Ramos (cell line): ENCODE data around the gene TBC1D19.

Experiments
- in situ Hi-C: fragments of 300-500 bp; cut with MboI; formaldehyde crosslinking; loops from one replicate; pipeline ENCODE4 v1.14.3; 2022; ENCODE audit warnings: low sequenced_read_pairs; ENCODE audit not compliant: unreplicated experiment

Gene TBC1D19

DNA sequence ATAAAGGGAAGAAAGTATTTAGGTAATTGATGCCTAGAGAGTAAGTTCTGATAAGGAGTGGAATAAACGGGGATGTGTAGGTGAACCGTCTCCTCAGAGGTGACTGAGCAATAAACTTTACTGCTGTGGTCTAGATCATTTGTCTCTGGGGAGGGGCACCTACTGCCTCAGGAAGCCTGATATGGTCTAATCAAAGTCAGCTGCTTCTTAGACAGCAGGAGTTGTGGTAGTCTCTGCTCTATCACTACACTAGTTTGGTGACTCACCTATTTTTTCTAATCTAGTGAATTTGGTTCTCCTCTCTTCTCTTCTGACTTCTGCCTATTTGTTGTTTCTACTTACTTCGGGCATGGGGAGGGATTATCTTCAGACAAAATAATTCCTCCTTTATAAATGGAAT, 181.6 kb downstream of the TBC1D19 start:
- in situ Hi-C loops = no loop called here

DNA sequence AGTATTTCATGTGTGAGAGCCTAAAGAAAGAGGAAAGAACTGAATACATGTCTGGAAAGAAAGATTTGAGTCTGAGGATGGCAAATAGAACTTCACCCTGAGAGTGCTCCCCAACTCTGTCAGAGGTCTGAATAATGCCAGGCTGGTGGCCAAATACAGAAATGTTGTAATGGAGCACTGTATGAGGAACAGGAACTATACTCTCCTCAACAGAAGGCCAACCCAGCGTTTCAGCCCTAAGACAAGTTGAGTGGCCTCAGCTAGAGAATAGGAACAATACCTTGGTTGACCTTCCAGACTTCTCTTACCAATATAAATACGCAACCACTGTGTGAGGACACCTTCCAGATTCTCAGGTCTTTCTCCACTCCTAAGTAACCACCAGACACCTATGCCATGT, 182.3 kb downstream of the TBC1D19 start:
- in situ Hi-C loops = no loop called here

DNA sequence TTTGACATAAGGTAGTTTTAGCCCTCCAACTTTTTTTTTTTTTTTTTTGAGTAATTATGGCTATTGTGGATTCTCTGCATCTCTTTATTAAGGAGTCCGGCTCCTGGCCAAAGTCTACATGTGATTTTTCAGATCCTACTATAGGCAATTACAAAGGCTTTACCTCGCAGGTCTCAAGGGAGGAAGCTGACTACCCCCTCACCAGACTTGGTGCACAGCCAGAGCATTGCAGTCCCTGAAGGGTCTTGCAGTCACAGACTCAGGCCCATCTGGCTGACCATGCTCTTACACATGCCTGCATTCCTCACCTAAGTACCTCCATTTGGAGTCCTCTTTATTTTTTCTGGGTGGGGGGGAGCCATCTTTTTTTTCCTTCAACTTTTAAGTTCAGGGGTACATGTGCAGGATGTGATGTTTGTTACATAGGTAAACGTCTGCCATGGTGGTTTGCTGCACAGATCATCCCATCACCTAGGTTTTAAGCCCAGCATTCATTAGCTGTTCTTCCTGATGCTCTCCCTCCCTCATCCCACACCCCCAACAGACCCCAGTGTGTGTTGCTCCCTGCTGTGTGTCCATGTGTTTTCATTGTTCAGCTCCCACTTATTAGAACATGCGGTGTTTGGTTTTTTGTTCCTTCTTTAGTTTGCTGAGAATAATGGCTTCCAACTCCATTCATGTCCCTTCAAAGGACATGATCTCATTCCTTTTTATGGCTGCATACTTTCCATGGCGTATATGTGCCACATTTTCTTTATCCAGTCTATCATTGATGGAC, 188.4 kb downstream of the TBC1D19 start:
- in situ Hi-C loops = no loop called here

GRCh38 chr4:26779224-26779623, 195.3 kb downstream of the TBC1D19 start:
- in situ Hi-C loops = no loop called here

DNA sequence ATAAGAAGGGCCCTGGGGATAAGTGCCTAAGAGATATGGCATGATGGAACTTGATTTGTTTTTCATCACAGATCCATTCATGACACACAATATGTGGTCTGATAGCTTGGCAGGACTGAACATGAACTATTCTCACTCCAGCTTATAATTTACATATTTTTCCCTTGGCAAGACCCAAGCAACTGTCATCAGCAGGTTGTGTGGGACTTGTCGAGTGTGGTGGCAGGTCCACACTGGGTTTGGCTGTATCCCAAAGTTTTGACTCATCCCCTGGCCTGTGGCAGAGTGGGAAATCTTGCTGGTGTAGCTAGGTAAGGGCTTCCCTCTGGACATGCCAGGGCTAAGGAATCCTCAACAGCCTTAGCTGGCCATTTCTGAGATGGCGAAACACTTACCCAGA, 195.8 kb downstream of the TBC1D19 start:
- in situ Hi-C loops = no loop called here

- in situ Hi-C loops = no loop called here
These were observed 196.7 kb downstream of the TBC1D19 start for GRCh38 chr4:26780539-26780938.

- in situ Hi-C loops = no loop called here
These were observed 198.4 kb downstream of the TBC1D19 start for GRCh38 chr4:26782168-26782829.

DNA sequence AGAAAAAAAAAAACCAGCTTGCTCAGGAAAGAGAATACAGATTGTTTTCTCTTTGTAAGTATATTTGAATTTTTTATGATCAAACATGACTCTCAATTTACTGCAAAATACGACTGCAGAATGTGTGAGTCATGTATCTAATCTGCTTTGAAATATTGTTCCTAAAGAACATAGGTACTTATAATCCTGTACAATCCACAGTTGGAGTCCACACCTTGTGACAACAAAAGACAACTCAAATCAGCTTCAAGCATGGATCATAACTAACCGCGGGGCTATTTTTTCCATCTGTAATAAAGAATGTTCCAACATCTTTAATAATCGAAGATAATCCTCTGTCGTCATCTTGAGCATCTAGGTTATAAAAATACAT, 198.9 kb downstream of the TBC1D19 start:
- in situ Hi-C loops = no loop called here

- in situ Hi-C loops = no loop called here
These were observed 200.5 kb downstream of the TBC1D19 start for GRCh38 chr4:26784207-26784865.

- in situ Hi-C loops = no loop called here
These were observed 201.4 kb downstream of the TBC1D19 start for GRCh38 chr4:26785312-26785711.

GRCh38 chr4:26785810-26786209, 201.9 kb downstream of the TBC1D19 start:
- in situ Hi-C loops = no loop called here

DNA sequence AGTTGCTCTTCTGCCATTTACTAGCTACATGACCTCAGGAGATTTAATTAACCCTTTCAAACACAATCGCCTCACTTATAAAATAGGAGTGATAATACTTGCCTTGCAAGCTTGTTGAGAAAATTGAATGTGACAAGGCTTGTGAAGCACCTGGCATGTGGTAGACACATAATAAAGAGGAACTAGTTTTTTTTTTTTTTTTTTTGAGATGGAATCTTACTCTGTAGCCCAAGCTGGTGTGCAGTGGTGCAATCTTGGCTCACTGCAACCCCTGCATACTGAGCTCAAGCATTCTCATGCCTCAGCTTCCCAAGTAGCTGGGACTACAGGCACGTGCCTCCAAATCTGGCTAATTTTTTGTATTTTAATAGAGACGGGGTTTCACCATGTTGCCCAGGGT, 203.0 kb downstream of the TBC1D19 start:
- in situ Hi-C loops = no loop called here

- in situ Hi-C loops = no loop called here
These were observed 203.8 kb downstream of the TBC1D19 start for GRCh38 chr4:26787461-26788340.

- in situ Hi-C loops = no loop called here
These were observed 204.5 kb downstream of the TBC1D19 start for GRCh38 chr4:26788341-26788733.

DNA sequence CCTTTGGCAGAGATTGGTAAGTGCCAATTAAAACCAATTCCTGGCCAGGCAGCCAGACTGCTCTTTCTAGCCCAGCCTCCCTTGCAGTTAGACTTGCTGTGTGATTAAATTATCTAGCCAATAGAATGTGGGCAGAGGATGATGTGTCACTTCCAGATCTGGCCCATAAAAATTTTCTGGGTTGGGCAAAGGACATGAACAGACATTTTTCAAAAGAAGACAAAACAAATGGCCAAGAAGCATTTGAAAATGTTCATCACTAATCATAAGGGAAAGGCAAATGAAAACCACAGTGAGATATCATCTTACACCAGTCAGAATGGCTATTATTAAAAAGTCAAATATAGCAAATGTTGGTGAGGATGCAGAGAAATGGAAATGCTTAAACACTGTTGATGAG, 205.3 kb downstream of the TBC1D19 start:
- in situ Hi-C loops = no loop called here

DNA sequence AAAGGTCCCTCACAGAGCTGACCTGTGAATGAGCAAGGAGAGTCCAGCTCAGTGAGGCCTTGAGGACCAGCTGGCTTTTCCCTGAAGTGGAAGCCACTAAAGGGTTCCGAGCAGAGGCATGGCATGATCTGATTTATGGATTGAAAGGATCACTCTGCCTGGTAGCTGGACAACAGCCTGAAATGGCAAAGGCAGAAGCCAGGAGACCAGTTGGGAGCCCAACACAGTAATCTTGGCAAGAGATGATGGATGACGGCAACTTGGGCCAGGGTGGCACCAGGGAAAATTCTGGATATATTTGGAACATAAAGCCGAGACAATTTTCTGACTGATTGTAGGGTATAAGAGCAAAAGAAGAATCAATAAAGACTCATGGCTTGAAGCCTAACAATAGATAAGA, 207.5 kb downstream of the TBC1D19 start:
- in situ Hi-C loops = no loop called here

GRCh38 chr4:26792639-26793038, 208.8 kb downstream of the TBC1D19 start:
- in situ Hi-C loops = no loop called here

DNA sequence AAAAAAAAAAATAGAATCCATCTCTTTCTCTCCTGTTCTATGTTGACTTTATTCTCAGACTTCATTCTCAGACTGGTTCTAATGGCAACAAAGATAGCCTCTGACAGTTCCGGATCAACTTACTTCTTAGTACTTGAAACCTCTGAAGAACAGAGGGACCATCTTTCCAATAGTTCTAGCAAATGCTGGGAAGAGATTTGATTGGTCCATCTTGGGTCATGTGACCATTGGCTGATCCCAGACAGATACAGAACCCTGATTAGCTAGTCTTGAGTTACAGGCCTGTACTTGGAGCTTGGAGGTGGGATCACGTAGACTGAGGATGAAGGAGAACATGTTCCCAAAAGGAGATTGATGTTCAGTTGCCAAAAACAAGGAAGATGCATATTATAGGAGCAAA, 209.9 kb downstream of the TBC1D19 start:
- in situ Hi-C loops = no loop called here

DNA sequence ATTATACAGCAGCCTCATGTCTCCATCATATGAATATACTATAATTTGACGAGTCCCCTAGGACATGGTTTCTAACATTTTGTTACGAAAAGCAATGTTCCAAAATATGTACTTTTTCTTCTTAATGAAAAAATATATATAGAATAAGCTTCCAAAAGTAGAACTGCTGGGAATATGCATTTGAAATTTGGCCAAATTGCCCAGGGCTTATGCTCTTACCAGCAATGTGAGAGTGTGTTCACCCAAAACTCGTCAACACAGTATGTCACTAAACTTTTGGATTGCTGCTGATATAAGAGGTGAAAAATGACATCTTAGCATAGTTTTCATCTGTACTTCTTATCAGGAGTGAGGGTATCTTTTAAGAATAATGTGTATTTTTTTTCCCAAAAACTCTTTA, 212.2 kb downstream of the TBC1D19 start:
- in situ Hi-C loops = no loop called here

- in situ Hi-C loops = no loop called here
These were observed 218.9 kb downstream of the TBC1D19 start for GRCh38 chr4:26802790-26803189.
